Liver (tissue), 9 donors: ENCODE data around the gene CENPU. TPM values are rescaled to one million over a fixed set of nuclear protein-coding genes. Genes with fewer than 3 reads are reported as not detected.

Experiments used
- DNase-seq: peaks from one replicate; pipeline ENCODE4 v3.0.0-alpha.2; 2017; ENCODE audit warnings: low spot score
- H3K27ac ChIP-seq, 2 donors: one replicate each; pipeline ENCODE4 v1.7.0; 2013; ENCODE audit warnings: inconsistent platforms in 2 of 2, low read length in 2 of 2, control low read depth in 1 of 2, low read depth in 1 of 2, mild to moderate bottlenecking in 1 of 2
- H3K27me3 ChIP-seq, 4 donors: one replicate each; pipeline versions ENCODE4 v1.6.1 to v1.7.0; 2013; ENCODE audit warnings: low read length in 3 of 4, inconsistent platforms in 1 of 4, mild to moderate bottlenecking in 1 of 4, moderate library complexity in 1 of 4; ENCODE audit not compliant: control insufficient read depth in 4 of 4, insufficient read depth in 4 of 4
- H3K36me3 ChIP-seq, 4 donors: one replicate each; pipeline versions ENCODE4 v1.6.1 to v1.7.0; 2013; ENCODE audit warnings: low read length in 3 of 4, mild to moderate bottlenecking in 3 of 4, low read depth in 1 of 4, moderate library complexity in 1 of 4; ENCODE audit not compliant: control insufficient read depth in 4 of 4, insufficient read depth in 3 of 4
- H3K4me1 ChIP-seq, 4 donors: one replicate each; pipeline versions ENCODE4 v1.6.1 to v1.7.0; 2013; ENCODE audit warnings: low read length in 3 of 4, mild to moderate bottlenecking in 3 of 4, moderate library complexity in 1 of 4; ENCODE audit not compliant: control insufficient read depth in 4 of 4, insufficient read depth in 4 of 4
- H3K4me3 ChIP-seq, 3 donors: one replicate each; pipeline versions ENCODE4 v1.6.1 to v1.7.0; 2013; ENCODE audit warnings: low read length in 3 of 3, control low read depth in 1 of 3, low read depth in 1 of 3, mild to moderate bottlenecking in 1 of 3
- H3K9ac ChIP-seq, 2 donors: one replicate each; pipeline ENCODE4 v1.7.0; 2013; ENCODE audit warnings: low read length in 2 of 2, mild to moderate bottlenecking in 2 of 2, moderate library complexity in 2 of 2, control low read depth in 1 of 2, low read depth in 1 of 2
- H3K9me3 ChIP-seq, 4 donors: one replicate each; pipeline versions ENCODE4 v1.6.1 to v1.7.0; 2013; ENCODE audit warnings: low read length in 3 of 4; ENCODE audit not compliant: control insufficient read depth in 4 of 4
- EGR1 ChIP-seq, 2 donors: IDR thresholded peaks; 2 replicates each; pipeline ENCODE4 v1.6.1; 2016 to 2018; ENCODE audit warnings: antibody characterized with exemption in 2 of 2, low read depth in 2 of 2
- FOXA1 ChIP-seq: IDR thresholded peaks from 2 replicates; pipeline ENCODE4 v1.6.1; 2016; ENCODE audit warnings: antibody characterized with exemption
- FOXA2 ChIP-seq: IDR thresholded peaks from 2 replicates; pipeline ENCODE4 v1.6.1; 2016; ENCODE audit warnings: antibody characterized with exemption
- GABPA ChIP-seq, 2 donors: IDR thresholded peaks in 1 of 2; conservative IDR thresholded peaks in 1 of 2; 2 replicates each; pipeline ENCODE4 v1.6.1; 2016; ENCODE audit warnings: antibody characterized with exemption in 2 of 2, mild to moderate bottlenecking in 1 of 2, moderate library complexity in 1 of 2
- HNF4A ChIP-seq, 2 donors: conservative IDR thresholded peaks; 2 replicates each; pipeline ENCODE4 v1.6.1; 2016; ENCODE audit warnings: antibody characterized with exemption in 2 of 2, mild to moderate bottlenecking in 2 of 2
- HNF4G ChIP-seq: IDR thresholded peaks from 2 replicates; pipeline ENCODE4 v1.6.1; 2016; ENCODE audit warnings: antibody characterized with exemption
- JUND ChIP-seq, 2 donors: IDR thresholded peaks; 2 replicates each; pipeline ENCODE4 v1.6.1; 2016; ENCODE audit warnings: antibody characterized with exemption in 2 of 2
- NR2F2 ChIP-seq: IDR thresholded peaks from 2 replicates; pipeline ENCODE4 v1.6.1; 2016; ENCODE audit warnings: antibody characterized with exemption
- RAD21 ChIP-seq, 2 donors: IDR thresholded peaks; 2 replicates each; pipeline ENCODE4 v1.6.1; 2016; ENCODE audit warnings: antibody characterized with exemption in 2 of 2, mild to moderate bottlenecking in 2 of 2
- REST ChIP-seq: IDR thresholded peaks from 2 replicates; pipeline ENCODE4 v1.6.1; 2016; ENCODE audit warnings: antibody characterized with exemption, mild to moderate bottlenecking
- RXRA ChIP-seq, 2 donors: IDR thresholded peaks; 2 replicates each; pipeline ENCODE4 v1.6.1; 2017 to 2018; ENCODE audit warnings: antibody characterized with exemption in 2 of 2, mild to moderate bottlenecking in 1 of 2
- SP1 ChIP-seq: IDR thresholded peaks from 2 replicates; pipeline ENCODE4 v1.6.1; 2018; ENCODE audit warnings: antibody characterized with exemption, mild to moderate bottlenecking
- TAF1 ChIP-seq: conservative IDR thresholded peaks from 2 replicates; pipeline ENCODE4 v1.6.1; 2016; ENCODE audit warnings: antibody characterized with exemption, mild to moderate bottlenecking
- YY1 ChIP-seq: IDR thresholded peaks from 2 replicates; pipeline ENCODE4 v1.6.1; 2016; ENCODE audit warnings: antibody characterized with exemption, mild to moderate bottlenecking
- ZBTB33 ChIP-seq: IDR thresholded peaks from 2 replicates; pipeline ENCODE4 v1.6.1; 2016; ENCODE audit warnings: antibody characterized with exemption
- WGBS: extraction: QIAGEN DNeasy Blood & Tissue Kit; methylation state at CpG from one replicate; pipeline ENCODE4 v1.1.7; 2013; 5-methylcytosine and 5-hydroxymethylcytosine counted together
- polyA plus RNA-seq, 2 donors: library from polyadenylated mRNA; stranded (reverse) in 1 of 2; unstranded in 1 of 2; fragments of 200-250 nt in 1 of 2; fragments of >200 nt in 1 of 2; fragmentation: Nextera tagmentation in 1 of 2; extraction: Ambion mirVana in 1 of 2; gene quantifications; one replicate each; pipeline versions ENCODE4 v1.2.1 to v1.2.3, GENCODE V29; 2013 to 2015
- total RNA-seq, 2 donors: library from RNA; depleted of rRNA; stranded (reverse); fragments of >200 nt; gene quantifications; one replicate each; pipeline ENCODE4 v1.2.3, GENCODE V29; 2014
- TF ChIP-seq, protein P1 (sequence below): fragments of 150-350 bp; IDR thresholded peaks from 2 replicates; pipeline ENCODE4 v1.5.1; 2017; ENCODE audit warnings: improper control_type of control experiment, low read depth, low read length; ENCODE audit not compliant: missing input control
- TF ChIP-seq, protein P2 (sequence below): IDR thresholded peaks from 2 replicates; pipeline ENCODE4 v1.6.1; 2016; ENCODE audit warnings: antibody characterized with exemption
- donor health status: healthy.
- donor health status: healthy.
- donor health status: healthy.
- donor health status: healthy.
- donor health status: healthy.

Gene CENPU
- total and polyA plus RNA-seq, 4 donors = 1.2 to 22.0 (median 1.8) TPM

DNA sequence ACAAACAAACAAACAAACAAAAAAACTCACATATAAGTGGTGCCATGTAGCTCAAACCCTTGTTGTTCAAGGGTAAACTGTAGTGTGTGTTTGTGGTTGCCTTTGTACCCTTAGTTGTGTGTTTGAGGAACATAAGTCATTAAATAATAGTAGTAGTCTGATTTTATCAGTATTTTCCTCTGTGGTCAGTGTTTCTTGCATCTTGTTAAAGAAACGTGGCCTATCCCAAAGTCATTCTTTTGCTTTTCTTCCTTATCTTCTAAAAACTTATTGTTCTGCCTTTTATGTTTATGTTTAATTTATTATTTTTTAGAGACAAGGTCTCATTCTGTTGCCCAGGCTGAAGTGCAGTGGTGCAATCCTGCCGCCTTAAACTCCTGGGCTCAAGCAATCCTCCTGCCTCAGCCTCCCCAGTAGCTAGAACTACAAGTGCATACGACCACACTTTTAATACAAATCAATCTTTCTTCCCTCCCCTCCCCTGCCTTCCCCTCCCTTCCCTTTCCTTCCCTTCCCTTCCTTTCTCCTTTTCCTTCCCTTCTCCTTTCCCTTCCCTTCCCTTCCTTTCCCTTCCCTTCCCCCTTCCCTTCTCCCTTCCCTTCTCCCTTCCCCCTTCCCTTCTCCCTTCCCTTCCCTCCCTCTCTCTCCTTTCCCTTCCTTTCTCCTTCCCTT is 57.9 kb downstream of the CENPU start:
- H3K27me3 ChIP-seq = no peaks in the 10 kb centered on the region
- no peak overlapping the region for H3K27ac ChIP-seq
- peaks cover 0 to 3% (median 0%) of the 10 kb centered on the region in 4 donors for H3K4me1 ChIP-seq
- H3K9me3 ChIP-seq = no peaks in the 10 kb centered on the region
- no peak overlapping the region for H3K4me3 ChIP-seq
- no peak overlapping the region for H3K9ac ChIP-seq
- WGBS = 93% methylated on average over 3 of the region's 3 CpGs
- TF ChIP-seq, protein P1, sequence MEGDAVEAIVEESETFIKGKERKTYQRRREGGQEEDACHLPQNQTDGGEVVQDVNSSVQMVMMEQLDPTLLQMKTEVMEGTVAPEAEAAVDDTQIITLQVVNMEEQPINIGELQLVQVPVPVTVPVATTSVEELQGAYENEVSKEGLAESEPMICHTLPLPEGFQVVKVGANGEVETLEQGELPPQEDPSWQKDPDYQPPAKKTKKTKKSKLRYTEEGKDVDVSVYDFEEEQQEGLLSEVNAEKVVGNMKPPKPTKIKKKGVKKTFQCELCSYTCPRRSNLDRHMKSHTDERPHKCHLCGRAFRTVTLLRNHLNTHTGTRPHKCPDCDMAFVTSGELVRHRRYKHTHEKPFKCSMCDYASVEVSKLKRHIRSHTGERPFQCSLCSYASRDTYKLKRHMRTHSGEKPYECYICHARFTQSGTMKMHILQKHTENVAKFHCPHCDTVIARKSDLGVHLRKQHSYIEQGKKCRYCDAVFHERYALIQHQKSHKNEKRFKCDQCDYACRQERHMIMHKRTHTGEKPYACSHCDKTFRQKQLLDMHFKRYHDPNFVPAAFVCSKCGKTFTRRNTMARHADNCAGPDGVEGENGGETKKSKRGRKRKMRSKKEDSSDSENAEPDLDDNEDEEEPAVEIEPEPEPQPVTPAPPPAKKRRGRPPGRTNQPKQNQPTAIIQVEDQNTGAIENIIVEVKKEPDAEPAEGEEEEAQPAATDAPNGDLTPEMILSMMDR = no peak
- TF ChIP-seq HNF4G (no peak), RXRA (IDR thresholded peaks at IDR 0.05) (no peak), EGR1 (IDR thresholded peaks at IDR 0.05; ENCODE audit: low read depth in 2 of 2) (no peak)
- H3K36me3 ChIP-seq = peaks cover 0 to 11% (median 8%) of the 10 kb centered on the region in 4 donors
- no peak for DNase-seq

DNA sequence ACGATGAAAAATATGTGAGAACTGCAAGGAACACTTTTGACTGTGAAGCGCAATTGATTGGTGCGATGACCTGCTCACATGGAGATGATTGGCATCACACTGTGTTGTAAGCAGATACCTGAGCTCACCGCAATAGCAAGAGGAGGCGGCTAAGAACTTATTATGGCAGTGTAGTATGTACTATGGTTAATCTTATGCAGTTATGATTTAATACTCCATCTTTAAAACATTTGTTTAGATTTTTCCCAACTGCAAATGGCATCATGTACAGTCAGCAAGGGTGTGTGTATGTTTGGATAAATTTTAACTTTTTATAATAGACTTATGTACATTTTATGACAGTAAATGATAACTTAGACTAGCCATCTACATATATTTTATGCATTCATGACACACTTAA is 58.9 kb downstream of the CENPU start:
- Histone ChIP-seq H3K27me3 (no peaks in the 10 kb centered on the region), H3K9me3 (no peaks in the 10 kb centered on the region), H3K9ac (no peak overlapping the region), H3K4me1 (no peaks in the 10 kb centered on the region), H3K36me3 (peaks cover 0 to 11% (median 8%) of the 10 kb centered on the region in 4 donors), H3K27ac (no peak overlapping the region), H3K4me3 (no peak overlapping the region)
- DNase-seq = no peak
- TF ChIP-seq SP1 (no peak), JUND (IDR thresholded peaks at IDR 0.05) (no peak), RAD21 (IDR thresholded peaks at IDR 0.05) (no peak), RXRA (IDR thresholded peaks at IDR 0.05) (no peak), TAF1 (no peak), REST (no peak), HNF4G (no peak)
- TF ChIP-seq, protein P2, sequence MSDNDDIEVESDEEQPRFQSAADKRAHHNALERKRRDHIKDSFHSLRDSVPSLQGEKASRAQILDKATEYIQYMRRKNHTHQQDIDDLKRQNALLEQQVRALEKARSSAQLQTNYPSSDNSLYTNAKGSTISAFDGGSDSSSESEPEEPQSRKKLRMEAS = no peak
- 97% methylated on average over 5 of the region's 5 CpGs for WGBS

DNA sequence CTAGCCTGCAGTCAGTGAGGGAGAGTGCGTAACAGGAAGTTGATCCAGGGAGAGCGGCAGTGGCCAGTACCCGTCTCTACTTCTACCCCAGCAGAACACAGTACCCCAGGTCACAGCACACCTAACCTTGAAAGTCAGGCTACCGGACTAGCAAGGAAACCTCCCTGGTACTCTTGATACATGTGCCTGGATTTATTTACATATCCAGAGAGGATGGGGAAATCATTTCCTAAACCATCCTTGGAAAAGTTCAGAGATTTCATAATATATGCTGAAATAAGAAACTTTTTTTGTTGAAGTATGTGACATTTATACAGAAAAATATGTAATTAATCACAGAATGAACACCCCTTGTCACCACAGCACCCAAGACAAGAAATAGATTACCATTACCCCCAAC is 59.9 kb downstream of the CENPU start:
- no peak overlapping the region for H3K9ac ChIP-seq
- peaks cover 0 to 16% (median 8%) of the 10 kb centered on the region in 4 donors for H3K36me3 ChIP-seq
- no peak overlapping the region for H3K4me3 ChIP-seq
- no peaks in the 10 kb centered on the region for H3K9me3 ChIP-seq
- no peak overlapping the region for H3K27ac ChIP-seq
- no peaks in the 10 kb centered on the region for H3K27me3 ChIP-seq
- 90% methylated on average over 4 of the region's 4 CpGs for WGBS
- no peaks in the 10 kb centered on the region for H3K4me1 ChIP-seq
- no peak for DNase-seq
- no peak for TF ChIP-seq ZBTB33
- TF ChIP-seq YY1 = no peak
- no peak for TF ChIP-seq NR2F2
- no peak for TF ChIP-seq TAF1
- TF ChIP-seq, protein P1 = no peak
- TF ChIP-seq HNF4A (conservative IDR thresholded peaks at IDR 0.05) = no peak
- TF ChIP-seq RXRA (IDR thresholded peaks at IDR 0.05) = no peak
- TF ChIP-seq SP1 = no peak
- TF ChIP-seq, protein P2 = no peak
- no peak for TF ChIP-seq FOXA2
- no peak for TF ChIP-seq GABPA (IDR thresholded peaks at IDR 0.05 in 1 of 2, conservative IDR thresholded peaks at IDR 0.05 in 1 of 2)
- TF ChIP-seq FOXA1 = no peak
